Heart left ventricle (tissue), 13 donors: ENCODE results near the gene YIPF3.

Source experiments
- POLR2A ChIP-seq, 2 donors: fragments of 450-650 bp; IDR thresholded peaks; one replicate each; pipeline ENCODE4 v1.6.1; 2017; ENCODE audit warnings: antibody characterized with exemption in 2 of 2, mild to moderate bottlenecking in 2 of 2, moderate library complexity in 2 of 2
- TF ChIP-seq, protein P1 (sequence below), 12 donors: fragments of 200-600 bp; sonication (generic) in 4 of 12; IDR thresholded peaks; one replicate each; pipeline versions ENCODE4 v1.5.0 to v1.8.0; 2018 to 2022; ENCODE audit warnings: antibody characterized with exemption in 12 of 12, mild to moderate bottlenecking in 5 of 12
- donor health status: ischemic (EF 13 %, LVEDD 7.1; RV severe dilation, severe dysfunction).
- donor health status: DM: no; HTN: yes; CAD: no.
- donor health status: DM: no; HTN: no; CAD: no.
- donor health status: ischemic (EF 25% LVEDD 6.9; RV normal size, moderate dysfunction).
- donor health status: ischemic (EF 25% LVEDD 5.7; RV mildly dilated, moderate dysfunction).
- donor health status: ischemic (EF 35%, LVEDD 5.7; RV mildly dilated, moderate dysfunction).
- donor health status: nonischemic (EF 11% LVEDD 7.7; RV severe dilation, severe dysfunction).
- donor health status: DM: yes; HTN: yes; CAD: no.
- donor health status: PGD.
- donor health status: ischemic (EF 29% LVEDD 5.4; RV normal size, mild dysfunction).
- donor health status: nonischemic (EF 23%, LVEDD 6.1; RV moderate dilation, normal function).

DNA sequence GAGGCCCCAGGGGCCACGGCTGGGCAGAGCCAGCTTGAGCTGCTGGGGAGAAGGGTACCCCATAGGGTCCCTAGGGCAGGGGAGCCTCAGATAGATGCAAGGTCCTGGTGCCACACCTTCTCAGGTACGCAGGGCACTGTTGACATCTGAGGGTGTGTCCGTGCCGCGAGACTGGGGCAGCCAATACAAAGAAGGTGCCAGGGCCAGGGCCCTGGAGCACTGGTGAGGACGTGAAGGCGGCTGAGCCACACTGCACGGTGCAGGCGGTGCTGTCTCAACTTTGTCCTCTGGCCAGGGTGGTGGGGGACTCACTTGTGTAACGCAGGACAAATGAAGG is 5.9 kb downstream of the YIPF3 start:
- TF ChIP-seq, protein P1, sequence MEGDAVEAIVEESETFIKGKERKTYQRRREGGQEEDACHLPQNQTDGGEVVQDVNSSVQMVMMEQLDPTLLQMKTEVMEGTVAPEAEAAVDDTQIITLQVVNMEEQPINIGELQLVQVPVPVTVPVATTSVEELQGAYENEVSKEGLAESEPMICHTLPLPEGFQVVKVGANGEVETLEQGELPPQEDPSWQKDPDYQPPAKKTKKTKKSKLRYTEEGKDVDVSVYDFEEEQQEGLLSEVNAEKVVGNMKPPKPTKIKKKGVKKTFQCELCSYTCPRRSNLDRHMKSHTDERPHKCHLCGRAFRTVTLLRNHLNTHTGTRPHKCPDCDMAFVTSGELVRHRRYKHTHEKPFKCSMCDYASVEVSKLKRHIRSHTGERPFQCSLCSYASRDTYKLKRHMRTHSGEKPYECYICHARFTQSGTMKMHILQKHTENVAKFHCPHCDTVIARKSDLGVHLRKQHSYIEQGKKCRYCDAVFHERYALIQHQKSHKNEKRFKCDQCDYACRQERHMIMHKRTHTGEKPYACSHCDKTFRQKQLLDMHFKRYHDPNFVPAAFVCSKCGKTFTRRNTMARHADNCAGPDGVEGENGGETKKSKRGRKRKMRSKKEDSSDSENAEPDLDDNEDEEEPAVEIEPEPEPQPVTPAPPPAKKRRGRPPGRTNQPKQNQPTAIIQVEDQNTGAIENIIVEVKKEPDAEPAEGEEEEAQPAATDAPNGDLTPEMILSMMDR (IDR thresholded peaks at IDR 0.05): no peak
- TF ChIP-seq POLR2A (IDR thresholded peaks at IDR 0.05): no peak
